C4-2B (cell line): ENCODE results near the gene TMA16.
A peak's percentile ranks its signal among the peaks of the same experiment; 100 is the strongest.
"Not testable (repeated sequence)": the region's sequence is repeated elsewhere in the genome, so short reads cannot be mapped to it uniquely, and the experiment has no call there.

Experiments used
- H3K27ac ChIP-seq: fragments of 450-650 bp; 2 replicates; pipeline ENCODE4 v1.5.1; 2017
- ZFX ChIP-seq: fragments of 450-650 bp; IDR thresholded peaks from 2 replicates; pipeline ENCODE4 v1.6.1; 2017
- TF ChIP-seq, protein P1 (sequence below): fragments of 450-650 bp; conservative IDR thresholded peaks from 2 replicates; pipeline ENCODE4 v1.5.1; 2017; ENCODE audit warnings: mild to moderate bottlenecking

TMA16 gene

DNA sequence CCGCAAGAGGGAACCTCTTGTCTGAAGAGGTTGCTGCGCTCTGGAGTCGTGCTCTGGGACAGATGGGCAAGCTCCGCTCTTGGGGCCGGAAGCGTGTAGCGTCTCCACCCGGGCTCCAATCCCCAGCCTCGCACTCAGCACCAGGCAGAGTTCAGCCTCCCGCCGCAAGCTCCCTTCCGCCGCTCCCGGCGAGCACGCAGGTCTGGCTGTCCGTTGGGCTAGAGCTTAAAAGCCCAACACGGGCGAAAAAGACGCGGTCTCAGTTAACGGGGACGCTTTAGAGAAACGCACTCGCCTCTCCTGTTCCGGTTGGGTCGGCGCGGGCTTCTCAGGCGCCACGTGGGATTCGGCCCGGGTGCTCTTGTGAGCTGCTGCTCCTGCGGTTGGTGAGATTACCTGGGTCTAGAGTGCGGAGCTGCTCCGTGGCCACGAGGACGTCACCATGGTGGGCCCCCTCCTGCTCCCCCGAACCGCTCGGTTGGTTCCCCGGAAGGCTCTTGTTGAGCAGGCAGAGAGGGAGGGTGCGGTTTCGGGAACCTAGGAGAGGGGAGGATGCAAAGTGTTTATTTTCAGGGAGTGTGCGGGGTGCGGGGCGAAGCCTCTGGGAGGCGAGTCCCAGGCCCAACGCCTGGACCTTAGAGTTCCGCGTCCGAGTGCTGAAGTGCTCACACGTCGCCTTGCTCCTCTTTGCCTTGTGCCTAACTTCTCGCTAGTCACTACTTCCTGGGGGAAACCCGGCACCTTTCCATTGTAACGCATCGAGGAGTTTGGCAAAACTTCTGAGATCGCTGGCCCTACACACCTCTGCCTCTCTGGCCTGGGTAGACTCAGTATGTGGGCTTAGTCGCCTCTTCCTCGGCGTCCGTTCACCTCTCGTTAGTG lies at the start of gene TMA16:
TSS of gene TMA16 (plus strand) at position 331 of the 882 bp plus-strand sequence. CDS start at position 443, 112 bp downstream.
- TF ChIP-seq, protein P1, sequence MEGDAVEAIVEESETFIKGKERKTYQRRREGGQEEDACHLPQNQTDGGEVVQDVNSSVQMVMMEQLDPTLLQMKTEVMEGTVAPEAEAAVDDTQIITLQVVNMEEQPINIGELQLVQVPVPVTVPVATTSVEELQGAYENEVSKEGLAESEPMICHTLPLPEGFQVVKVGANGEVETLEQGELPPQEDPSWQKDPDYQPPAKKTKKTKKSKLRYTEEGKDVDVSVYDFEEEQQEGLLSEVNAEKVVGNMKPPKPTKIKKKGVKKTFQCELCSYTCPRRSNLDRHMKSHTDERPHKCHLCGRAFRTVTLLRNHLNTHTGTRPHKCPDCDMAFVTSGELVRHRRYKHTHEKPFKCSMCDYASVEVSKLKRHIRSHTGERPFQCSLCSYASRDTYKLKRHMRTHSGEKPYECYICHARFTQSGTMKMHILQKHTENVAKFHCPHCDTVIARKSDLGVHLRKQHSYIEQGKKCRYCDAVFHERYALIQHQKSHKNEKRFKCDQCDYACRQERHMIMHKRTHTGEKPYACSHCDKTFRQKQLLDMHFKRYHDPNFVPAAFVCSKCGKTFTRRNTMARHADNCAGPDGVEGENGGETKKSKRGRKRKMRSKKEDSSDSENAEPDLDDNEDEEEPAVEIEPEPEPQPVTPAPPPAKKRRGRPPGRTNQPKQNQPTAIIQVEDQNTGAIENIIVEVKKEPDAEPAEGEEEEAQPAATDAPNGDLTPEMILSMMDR = no peak
- peak; percentile 63 for TF ChIP-seq ZFX
- H3K27ac ChIP-seq = peak within 1 kb of the TSS; percentile 79

DNA sequence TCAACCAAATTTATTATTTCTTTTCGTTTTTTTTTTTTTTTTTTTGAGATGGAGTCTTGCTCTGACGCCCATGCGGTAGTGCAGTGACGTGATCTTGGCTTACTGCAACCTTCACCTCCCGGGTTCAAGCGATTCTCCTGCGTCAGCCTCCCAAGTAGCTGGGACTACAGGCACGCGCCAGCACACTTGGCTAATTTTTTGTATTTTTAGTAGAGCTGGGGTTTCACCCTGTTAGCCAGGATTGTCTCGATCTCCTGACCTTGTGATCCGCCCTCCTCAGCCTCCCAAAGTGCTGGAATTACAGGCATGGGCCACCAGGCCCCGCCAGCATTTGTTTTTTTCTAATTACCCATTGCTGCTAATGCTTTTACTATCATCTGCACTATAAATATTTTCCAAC lies 47.5 kb upstream of the TMA16 start:
- not testable (repeated sequence) for H3K27ac ChIP-seq

DNA sequence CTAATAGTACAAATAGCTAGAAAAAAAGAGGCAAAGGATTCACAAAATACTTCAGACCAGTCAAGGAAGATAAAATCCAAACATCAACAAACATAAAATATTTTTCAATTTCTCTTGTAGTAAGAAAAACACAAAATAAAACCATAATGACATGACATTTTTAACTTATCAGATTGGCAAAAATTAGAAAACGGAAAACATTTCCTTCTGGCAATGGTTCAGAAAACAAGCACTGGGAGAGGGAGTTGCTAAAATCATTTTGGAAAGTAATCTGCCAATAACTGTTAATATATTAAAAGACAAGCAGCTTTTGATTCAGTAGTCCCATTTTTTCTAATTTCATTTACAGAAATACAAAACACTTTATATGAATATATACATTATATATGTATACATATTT lies 47.0 kb upstream of the TMA16 start:
- no peak overlapping the region for H3K27ac ChIP-seq
- no peak for TF ChIP-seq ZFX
- TF ChIP-seq, protein P1 = no peak

DNA sequence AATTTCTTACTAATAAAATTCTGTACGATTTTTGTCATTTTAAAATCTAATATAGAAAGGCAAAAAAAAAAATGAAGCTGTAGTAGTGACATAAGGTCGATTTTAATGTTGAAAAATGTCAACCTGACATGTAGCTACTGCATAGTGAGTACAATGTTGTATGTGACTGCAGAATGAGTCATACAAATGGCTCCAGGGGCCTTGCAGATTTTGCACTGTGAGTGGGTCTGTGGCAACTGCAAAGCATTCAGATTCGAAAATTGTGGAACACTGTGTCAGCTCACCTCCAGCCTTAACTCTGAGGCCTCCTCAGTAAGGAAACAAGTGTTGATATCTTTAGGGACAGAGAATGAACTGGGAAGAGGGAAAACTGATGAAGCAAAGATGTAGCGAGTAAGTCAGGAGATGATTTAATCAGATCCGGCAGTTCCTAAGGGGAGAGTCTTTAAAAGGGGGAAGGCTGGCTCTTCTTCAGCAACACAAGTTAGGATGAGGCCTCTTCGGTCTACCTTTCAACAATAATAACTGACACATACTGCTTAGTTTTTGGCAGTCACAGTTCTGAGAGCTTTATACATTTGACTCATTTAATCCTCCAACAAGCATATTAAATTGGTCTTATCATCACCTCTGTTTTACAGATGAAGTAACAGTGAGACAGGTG lies 45.8 kb upstream of the TMA16 start:
- TF ChIP-seq, protein P1 = no peak
- no peak for TF ChIP-seq ZFX
- H3K27ac ChIP-seq = no peak overlapping the region

DNA sequence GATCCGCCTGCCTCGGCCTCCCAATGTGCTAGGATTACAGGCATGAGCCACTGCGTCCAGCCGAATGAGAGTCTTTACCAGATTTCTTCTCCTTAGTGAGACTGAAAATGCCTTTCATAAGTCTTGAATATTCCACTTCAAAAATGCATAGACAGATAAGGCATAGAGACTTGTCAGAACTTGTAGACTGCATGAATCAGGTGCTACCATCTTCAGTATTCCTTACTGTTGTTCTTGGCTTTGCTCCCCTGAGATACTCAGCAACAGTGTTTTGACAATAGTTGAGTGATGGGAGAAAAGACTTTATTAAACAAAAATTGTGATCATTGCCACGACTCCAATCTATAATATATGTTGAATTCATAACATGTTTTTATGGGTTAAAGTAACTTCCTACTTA lies 31.9 kb upstream of the TMA16 start:
- no peak for TF ChIP-seq ZFX
- TF ChIP-seq, protein P1 = no peak
- H3K27ac ChIP-seq = no peak overlapping the region

DNA sequence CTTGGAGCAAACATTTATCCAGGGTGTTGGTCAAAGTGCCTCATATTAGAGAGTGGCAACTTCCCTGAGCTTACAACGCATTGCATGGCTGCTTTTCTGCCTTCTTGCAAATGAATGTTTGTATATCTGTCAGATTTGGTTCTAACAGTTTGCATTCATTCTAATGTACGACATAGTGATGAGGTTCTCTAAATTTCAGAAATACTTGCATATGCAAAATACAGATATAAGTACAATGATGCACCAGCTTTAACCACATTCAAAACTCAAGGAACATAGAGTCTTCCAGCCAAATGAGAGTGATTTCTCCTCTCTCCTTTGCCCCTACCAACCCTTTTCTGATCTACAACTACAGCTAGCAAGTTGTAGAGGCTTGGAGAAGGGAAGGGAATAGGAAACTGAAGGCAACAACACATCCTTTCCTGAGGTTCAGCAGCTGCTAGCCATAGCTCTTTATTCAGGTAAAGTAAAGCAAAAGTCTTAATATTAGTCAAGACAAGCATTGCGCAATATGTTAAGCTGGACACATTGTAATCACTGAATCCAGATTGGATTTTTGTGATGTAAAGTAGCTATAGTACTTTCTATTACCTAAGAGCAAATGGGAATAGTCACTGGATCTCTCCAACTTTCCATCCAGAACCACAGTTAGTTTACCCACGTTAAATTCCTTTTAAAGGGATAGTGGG lies 27.3 kb upstream of the TMA16 start:
- H3K27ac ChIP-seq = no peak overlapping the region
- TF ChIP-seq, protein P1 = no peak
- TF ChIP-seq ZFX = no peak

DNA sequence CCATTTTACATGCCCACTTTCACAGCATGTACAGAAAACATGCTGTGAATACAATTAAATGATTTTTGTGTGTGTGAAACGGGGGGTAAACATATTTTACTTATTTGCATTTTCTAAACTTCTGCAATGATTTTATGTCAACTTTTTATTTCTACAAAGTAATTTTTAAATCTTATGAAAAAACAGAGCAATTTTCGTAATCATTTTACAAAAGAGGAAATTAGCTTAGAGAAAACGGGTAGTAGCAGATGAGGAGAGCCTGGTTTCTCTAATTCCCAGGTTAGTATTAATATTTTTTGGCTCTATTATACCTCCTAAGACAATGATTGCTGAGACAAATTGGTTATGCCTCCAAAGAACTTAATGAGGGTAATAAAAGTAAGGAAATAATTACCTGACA lies 24.1 kb upstream of the TMA16 start:
- TF ChIP-seq, protein P1 = no peak
- no peak for TF ChIP-seq ZFX
- H3K27ac ChIP-seq = no peak overlapping the region
